ENCODE results near the gene NFXL1.
"Not testable (repeated sequence)": the region's sequence is repeated elsewhere in the genome, so short reads cannot be mapped to it uniquely, and the experiment has no call there.

Gene NFXL1

DNA sequence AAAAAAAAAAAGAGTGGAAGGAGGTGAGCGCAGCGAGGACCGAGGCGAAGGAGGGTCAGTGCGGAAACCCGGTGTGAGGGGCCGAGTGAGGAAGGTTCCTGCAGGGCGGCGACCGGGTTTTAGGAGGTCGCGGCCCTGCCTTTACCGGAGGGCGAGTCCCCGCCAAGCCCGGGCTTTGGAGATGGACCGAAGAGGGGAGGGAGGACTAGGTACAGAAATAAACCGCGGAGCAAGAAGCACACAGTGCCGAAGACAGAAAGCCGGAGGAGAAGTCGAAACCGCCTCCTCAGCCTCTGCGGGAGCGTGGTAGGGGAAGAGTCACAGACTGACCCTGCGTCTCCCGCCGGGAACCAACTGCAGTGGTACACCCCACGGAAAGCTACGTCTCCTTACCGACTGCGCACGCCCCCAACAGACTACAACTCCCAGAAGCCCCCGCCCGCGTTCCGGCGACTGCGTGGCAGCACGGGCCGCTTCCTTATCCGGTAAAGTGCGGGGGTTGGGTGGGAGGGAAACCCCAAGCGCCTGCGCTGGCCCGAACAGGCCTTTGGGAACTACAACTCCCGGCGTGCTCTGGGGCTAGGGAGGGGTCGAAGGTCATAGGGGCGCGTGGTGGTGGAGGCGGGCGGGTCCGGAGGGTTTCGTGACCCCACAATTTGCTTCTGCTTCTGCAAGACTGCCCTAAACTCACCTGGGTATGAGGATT lies at the start of gene NFXL1:
NFXL1 (minus strand) TSS at position 364 of the 706 bp plus-strand sequence. CDS start 380 bp downstream, outside the sequence.
- peak; percentile 93 for DNase-seq (ENCODE audit: low read depth)
- H3K4me3 ChIP-seq (ENCODE audit: low read depth, low read length), result peak within 1 kb of the TSS; percentile 93

DNA sequence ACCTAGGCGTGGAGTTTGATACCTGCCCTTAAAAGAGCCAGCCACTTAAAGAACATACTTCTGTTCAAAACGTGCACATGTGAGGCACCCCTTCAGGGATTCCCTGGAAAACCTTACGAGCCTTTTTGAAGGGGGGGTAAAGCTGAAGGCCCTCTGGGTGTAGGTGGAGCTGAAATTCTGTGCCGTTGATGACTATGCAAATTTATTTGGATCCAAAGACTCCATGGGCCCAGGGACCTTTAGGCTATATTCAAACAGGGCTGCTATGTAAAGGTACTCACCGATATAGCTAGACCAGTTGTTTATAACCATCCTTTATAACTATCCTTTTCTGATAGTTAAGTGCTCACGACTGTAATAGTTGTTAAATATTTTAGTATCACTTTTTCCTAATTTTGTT lies 40.3 kb upstream of the NFXL1 start:
- no peak overlapping the region for H3K4me3 ChIP-seq (ENCODE audit: low read depth, low read length)
- DNase-seq (ENCODE audit: low read depth), result no peak

DNA sequence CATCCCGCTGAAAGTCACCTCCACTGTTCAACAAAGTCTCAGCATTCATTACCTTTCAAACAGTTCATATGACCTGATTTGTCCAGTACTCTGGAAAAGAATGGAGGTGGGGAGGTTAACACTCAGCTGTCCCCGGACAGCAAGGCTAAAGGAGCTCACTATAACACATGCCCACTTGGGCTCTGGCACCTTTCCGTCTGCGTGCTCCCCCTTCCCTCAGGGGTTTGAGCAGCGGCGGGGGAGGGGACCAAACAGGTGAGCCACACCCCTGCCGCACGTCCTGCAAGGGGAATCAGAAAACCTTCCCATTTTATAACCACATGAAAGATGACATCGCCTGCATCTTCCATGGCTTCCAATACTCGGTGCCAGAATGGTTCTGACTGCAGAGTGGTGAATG lies 39.9 kb upstream of the NFXL1 start:
- no peak for DNase-seq (ENCODE audit: low read depth)

DNA sequence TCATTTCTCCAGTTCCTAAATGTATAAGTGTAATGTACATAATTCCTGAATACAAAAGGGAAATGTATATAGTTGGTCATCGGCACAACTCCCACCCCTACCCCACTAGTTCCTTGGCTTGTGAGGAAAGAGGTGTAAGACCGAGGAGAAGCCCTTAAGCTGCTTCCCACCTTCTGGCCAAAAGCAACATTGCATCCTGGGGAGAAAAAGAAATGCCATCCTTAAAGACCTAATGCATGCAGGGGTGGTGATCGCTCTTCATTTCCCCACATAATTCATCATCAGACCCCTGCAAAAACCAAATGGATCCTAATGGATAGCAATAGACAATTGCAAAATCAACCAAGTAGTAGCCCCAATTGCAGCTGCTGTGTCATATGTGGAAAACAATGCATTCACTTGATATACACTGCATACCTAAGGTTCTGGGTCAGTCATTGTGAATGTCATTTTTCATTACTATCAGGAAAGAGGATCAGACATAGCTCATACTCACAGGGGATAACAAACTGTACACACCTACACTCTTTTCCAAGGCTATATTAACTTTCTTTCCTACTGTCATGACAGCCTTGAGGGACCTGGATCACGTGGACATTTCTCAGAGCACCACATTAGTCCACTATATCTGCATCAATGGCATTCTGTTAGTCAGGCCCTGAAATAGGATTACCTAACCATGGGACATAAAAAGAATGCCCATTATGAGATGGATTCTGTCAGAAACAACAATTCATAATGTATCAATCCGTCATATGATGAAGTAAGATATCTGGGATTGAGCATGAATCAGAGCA lies 31.7 kb upstream of the NFXL1 start:
- DNase-seq (ENCODE audit: low read depth), result no peak
- no peak overlapping the region for H3K4me3 ChIP-seq (ENCODE audit: low read depth, low read length)

More for the DNA sequence above, 39.9 kb upstream of the NFXL1 start:
- no peak overlapping the region for H3K4me3 ChIP-seq (ENCODE audit: low read depth, low read length)

DNA sequence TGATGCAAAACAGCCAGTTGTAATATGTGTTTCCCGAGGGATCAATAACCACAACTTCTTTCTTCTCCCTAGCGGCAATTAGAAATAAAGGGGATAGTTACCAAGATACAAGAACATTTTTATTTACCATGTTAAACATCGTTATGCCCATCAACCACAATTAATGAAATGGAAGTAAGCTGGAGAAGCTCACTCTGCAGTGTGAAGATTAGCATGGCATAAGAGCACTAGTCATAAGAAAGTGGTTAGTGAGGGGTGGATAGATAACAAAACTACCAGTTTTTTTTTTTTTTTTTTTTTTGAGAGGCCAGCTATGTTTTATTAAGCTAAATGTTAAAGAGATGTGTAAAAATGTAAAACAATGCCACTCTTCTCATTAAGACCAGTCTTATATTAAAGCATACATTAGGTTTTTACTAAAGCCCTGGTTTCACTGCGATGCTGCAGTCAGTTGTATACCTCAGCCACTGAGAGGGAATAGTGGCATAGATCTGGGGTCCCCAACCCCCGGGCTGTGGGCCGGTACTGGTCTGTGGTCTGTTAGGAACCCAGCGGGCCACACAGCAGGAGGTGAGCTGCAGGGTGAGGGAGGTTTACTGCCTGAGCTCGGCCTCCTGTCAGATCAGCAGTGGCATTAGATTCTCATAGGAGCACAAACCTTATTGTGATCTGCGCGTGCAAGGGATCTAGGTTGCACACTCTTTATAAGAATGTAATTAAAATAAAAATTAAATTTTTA lies 27.9 kb upstream of the NFXL1 start:
- DNase-seq (ENCODE audit: low read depth), result no peak
- H3K4me3 ChIP-seq (ENCODE audit: low read depth, low read length), result no peak overlapping the region

DNA sequence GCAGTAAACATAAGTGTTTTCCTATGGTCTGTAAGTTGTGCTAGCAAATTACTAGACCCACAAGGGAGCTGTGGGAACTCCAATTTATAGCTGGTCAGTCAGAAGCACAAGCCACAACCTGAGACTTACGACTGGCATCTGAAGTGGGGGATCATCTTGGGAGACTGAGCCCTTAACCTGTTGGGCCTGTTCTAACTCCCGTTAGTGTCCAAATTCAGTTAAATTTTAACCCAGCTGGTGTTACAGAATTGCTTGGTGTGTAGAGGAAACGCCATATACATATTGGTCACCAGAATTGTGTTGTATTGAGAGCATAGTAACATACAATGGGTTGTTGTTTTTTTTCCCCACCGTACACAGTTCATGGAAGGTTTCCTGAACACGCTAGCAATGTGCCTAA lies 25.1 kb upstream of the NFXL1 start:
- H3K4me3 ChIP-seq (ENCODE audit: low read depth, low read length), result no peak overlapping the region
- DNase-seq (ENCODE audit: low read depth), result no peak

DNA sequence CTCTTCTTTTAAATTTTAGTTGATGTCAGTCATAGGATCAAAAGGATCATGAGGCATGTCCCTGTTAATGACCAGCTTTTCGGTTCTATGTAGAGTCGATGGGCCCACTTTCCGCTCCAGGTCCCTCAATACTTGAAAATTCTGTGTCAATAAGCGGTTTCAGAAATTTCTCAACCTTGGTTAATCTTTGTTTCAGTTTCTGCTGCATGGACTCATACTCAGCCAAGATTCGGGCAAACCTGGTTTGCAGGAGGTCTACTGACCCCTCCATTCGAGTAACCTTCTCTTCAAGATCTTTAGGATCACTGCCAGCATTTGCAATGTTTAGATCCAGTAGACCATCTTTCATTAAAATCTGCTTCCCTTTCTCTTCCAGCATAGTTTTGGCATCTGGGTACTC lies 22.0 kb upstream of the NFXL1 start:
- H3K4me3 ChIP-seq (ENCODE audit: low read depth, low read length), result no peak overlapping the region
- no peak for DNase-seq (ENCODE audit: low read depth)

DNA sequence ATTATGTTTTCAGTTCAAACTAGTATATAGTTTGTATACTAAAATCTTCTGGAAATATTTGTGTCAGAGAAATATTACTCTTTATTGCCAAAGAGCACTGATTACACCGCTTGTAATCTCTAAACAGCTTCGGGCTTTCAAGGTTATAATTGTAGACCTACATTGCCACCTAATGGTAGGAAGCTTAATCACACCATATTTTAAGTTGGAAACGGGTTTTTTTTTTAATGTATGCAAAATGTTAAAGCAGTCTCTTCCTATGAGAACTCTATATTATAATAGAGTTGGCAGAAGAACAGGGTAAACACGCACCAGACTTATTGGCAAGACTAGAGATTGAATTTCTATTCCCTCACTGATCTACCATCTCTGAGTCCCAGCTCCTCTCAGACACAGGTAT lies 19.5 kb upstream of the NFXL1 start:
- no peak for DNase-seq (ENCODE audit: low read depth)
- no peak overlapping the region for H3K4me3 ChIP-seq (ENCODE audit: low read depth, low read length)

DNA sequence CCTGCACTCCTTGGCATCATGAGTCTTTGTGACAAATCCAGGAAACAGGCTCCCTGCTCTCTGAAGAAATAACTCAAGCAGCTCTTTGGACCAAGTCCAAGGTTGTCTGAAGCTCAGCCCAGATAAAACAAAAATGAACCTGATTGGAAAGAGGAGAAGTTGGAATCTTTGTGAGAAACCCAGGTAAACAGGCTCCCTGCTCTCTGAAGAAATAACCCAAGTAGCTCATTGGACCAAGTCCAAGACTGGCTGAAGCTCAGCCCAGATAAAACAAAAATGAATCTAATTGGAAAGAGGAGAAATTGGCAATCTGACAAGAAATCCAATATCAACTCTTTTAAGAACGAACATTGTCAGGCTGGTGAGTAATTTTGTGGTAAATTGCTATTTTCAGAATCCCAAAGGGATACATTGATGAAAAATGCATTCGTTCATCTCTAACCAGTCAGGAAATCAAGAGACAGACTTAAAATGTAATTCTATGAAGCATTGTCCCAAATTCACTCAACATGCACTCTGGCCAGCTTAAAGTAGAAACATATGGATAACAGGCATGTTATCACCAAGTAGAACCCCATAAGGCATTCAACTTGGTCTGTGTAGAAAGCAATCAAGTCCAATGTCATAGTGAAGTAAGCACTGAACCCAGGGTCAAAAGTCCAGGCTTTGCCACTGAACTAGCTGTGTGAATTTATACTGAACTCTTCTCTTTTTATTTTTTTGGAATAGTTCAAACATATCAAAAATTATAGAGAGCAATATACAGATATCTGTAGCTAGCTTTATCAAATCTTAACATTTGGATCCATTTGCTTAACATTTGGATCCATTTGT lies 16.8 kb upstream of the NFXL1 start:
- H3K4me3 ChIP-seq (ENCODE audit: low read depth, low read length), result no peak overlapping the region
- peak; percentile 86 for DNase-seq (ENCODE audit: low read depth)

DNA sequence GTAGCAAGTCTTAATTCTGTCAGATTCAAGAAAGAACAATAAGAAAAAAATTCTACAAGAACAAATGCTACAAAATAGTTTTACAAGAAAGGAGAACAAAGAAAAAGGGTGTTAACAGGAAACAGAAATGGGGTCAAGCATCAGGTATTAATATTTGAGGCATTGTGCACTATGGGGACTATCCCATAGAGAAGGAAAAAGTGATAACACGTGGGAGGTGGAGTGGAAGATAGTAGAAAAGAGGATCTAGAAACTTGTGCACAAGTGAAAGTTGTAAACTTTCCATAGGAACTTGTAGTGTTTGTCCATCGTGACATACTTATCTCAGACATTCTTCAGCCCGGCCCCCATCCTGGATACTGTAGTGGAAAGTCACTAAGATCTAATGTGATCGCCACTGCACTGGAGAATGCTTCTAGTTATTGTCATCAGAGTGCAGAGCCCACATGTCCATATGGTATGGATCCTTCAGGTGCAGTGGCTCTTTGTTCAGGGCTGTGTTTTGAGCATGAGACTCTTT lies 15.4 kb upstream of the NFXL1 start:
- H3K4me3 ChIP-seq (ENCODE audit: low read depth, low read length), result no peak overlapping the region
- DNase-seq (ENCODE audit: low read depth), result no peak

DNA sequence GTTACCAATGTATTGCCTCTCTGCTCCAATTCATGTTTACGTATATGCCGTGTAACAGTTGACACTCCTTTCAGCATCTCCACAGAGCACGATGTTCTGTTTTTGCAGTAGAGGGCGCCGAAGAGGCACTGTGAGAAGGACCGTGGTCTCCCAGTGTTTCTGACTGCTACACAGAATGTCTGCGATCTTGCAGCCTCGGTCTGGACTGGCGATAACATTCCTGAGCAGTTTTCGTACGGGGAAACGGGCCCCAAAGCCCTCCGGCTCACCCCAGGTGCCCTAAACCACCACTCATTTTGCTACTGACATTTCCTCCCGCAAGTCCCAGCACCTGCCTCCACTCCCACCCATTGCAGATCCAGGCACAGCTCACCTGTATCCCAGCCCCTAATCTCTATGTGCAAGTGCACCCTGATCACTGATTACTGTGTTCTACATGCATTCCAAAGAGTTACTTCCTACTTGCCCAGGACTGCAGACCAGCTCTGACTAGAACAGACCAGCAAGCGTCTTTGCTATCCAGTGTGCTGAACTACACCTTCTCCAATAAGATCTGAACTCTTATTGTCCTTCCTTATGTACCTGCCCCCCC lies 12.4 kb upstream of the NFXL1 start:
- peak; percentile 14 for DNase-seq (ENCODE audit: low read depth)
- H3K4me3 ChIP-seq (ENCODE audit: low read depth, low read length), result no peak overlapping the region

DNA sequence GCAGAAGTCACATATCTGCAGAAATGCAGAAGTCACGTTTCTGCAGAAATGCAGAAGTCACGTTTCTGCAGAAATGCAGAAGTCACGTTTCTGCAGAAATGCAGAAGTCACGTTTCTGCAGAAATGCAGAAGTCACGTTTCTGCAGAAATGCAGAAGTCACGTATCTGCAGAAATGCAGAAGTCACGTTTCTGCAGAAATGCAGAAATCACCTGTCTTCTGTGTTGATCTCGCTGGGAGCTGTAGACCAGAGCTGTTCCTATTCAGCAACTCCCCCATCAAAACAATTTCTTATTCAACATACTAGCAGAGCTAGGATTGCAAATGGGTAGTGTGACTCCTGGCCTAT lies 8.9 kb upstream of the NFXL1 start:
- DNase-seq (ENCODE audit: low read depth); H3K4me3 ChIP-seq (ENCODE audit: low read depth, low read length): not testable (repeated sequence)

DNA sequence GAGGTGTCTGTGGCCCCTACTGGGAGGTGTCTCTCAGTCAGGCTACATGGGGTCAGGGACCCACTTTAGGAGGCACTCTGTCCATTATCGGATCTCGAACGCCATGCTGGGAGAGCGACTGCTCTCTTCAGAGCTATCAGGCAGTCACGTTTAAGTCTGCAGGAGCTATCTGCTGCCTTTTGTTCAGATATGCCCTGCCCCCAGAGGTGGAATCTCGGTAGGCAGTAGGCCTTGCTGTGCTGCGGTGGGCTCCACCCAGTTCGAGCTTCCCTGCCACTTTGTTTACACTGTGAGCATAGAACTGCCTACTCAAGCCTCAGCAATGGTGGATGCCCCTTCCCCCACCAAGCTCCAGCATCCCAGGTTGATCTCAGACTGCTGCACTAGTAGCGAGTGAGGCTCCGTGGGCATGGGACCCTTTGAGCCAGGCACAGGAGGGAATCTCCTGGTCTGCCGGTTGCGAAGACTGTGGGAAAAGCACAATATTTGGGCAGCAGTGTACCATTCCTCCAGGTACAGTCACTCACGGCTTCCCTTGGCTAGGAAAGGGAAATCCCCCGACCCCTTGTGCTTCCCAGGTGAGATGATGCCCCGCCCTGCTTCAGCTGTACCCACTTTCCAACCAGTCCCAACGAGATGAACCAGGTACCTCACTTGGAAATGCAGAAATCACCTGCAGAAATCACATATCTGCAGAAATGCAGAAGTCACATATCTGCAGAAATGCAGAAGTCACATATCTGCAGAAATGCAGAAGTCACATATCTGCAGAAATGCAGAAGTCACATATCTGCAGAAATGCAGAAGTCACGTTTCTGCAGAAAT lies 8.3 kb upstream of the NFXL1 start:
- H3K4me3 ChIP-seq (ENCODE audit: low read depth, low read length), result not testable (repeated sequence)

DNA sequence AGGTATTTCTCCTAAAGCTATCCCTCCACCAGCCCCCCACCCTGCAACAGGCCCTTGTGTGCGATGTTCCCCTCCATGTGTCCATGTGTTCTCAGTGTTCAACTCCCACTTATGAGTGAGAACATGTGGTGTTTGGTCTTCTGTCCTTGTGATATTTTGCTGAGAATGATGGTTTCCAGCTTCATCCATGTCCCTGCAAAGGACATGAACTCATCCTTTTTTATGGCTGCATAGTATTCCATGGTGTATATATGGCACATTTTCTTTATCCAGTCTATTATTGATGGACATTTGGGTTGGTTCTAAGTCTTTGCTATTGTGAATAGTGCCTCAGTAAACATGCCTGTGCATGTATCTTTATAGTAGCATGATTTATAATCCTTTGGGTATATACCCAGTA lies 2.8 kb upstream of the NFXL1 start:
- not testable (repeated sequence) for H3K4me3 ChIP-seq (ENCODE audit: low read depth, low read length); DNase-seq (ENCODE audit: low read depth)

More for the DNA sequence above, 8.3 kb upstream of the NFXL1 start:
- DNase-seq (ENCODE audit: low read depth), result not testable (repeated sequence)

DNA sequence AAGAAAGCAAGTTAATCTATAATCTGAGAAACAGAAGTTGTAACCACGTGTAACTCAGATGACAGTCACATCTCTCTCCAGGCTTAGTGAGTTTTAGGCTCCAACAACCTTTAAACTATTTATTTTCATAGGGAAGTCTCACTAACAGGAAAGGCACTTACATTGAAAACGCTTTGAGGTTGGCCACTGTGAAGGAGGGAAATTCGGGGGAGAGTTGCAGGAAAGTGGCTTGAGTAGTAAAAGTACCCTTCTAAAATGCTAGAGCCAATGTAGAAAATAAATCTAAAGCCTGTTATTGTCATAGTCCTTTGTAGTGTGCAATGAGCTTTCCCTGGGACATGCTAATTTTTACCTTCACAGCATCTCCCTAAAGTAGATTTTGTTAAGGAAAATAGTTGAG lies 995 bp upstream of the NFXL1 start:
- no peak overlapping the region for H3K4me3 ChIP-seq (ENCODE audit: low read depth, low read length)
- DNase-seq (ENCODE audit: low read depth), result no peak

DNA sequence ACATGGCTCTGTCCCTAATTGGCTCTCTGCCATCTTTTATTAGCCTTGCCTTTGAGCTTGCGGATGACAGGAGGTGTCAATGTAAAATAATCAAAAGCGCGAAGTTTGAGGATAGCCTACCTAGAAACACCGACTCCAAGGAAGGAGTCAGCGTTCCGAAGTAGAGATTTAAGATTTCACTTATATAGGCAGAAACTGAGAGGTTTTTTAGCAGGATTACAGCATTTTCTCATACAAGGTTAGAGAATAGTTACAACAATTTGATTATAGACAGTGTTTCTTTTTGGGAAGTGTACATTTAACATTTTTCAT lies 499 bp upstream of the NFXL1 start:
- peak overlapping the region; percentile 93 for H3K4me3 ChIP-seq (ENCODE audit: low read depth, low read length)
- no peak for DNase-seq (ENCODE audit: low read depth)

DNA sequence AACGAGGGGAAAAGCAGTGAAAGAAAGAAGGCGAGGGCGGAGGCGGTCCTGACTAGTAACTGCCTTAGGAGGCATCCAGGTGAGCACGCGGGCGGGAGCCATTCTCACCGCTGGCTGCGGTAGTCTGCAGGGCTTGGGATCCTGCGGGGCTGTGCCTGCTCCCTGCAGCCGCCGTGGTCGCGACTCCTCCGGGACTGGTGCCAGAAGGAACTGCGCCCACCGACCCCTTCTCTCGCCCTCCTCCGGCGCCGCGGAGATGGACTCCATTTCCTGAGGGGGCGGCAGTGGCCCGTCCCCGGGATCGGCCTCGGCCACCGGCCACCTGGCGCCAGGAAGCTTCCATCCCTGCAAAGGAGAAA lies 543 bp downstream of the NFXL1 start:
- H3K4me3 ChIP-seq (ENCODE audit: low read depth, low read length), result peak overlapping the region; percentile 93
- no peak for DNase-seq (ENCODE audit: low read depth)

DNA sequence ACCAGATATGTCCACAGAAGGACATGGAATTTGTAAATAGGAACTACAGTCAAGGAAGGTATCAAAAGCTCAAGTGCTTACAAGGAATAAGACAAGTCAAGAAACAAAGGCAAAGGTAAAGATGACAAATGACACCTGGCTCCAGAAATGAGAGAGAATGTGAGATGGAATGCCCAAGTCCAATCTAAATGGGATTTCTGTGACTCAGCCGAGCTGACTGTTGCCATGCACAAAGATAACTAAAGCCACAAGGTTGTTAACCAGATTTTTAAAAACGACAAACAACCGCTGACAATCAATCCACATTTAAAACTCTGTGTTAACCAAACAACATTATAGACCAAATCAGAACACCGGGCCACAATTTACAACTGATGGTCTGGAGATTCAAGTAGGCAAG lies 1.1 kb downstream of the NFXL1 start:
- DNase-seq (ENCODE audit: low read depth), result no peak
- peak overlapping the region; percentile 93 for H3K4me3 ChIP-seq (ENCODE audit: low read depth, low read length)

Data from skeletal muscle cell (primary cell).